Mesendoderm (in vitro differentiated cells): Measurements from ENCODE around the gene OR6C4.
"Not testable (repeated sequence)": the region's sequence is repeated elsewhere in the genome, so short reads cannot be mapped to it uniquely, and the experiment has no call there.

Experiments used
- DNase-seq: peaks from one replicate; pipeline ENCODE4 v3.0.0; 2013
- H2AK5ac ChIP-seq: 2 replicates; pipeline ENCODE4 v1.6.1; 2013; ENCODE audit warnings: low read length, inconsistent platforms
- H2BK120ac ChIP-seq: 2 replicates; pipeline ENCODE4 v1.6.1; 2013; ENCODE audit warnings: low read depth, mild to moderate bottlenecking, low read length, moderate library complexity, mixed read lengths
- H2BK15ac ChIP-seq: replicated peaks from 2 replicates; pipeline ENCODE4 v1.6.1; 2013; ENCODE audit warnings: low read depth, mild to moderate bottlenecking, moderate library complexity
- H2BK5ac ChIP-seq: 2 replicates; pipeline ENCODE4 v1.6.1; 2013; ENCODE audit warnings: low read length, inconsistent platforms
- H3K18ac ChIP-seq: 2 replicates; pipeline ENCODE4 v1.6.1; 2013; ENCODE audit warnings: mild to moderate bottlenecking, low read length, mixed read lengths
- H3K23ac ChIP-seq: one replicate; pipeline ENCODE4 v1.6.1; 2013; ENCODE audit warnings: low read length
- H3K27ac ChIP-seq: 2 replicates; pipeline ENCODE4 v1.5.1; 2013; ENCODE audit warnings: low read depth, mild to moderate bottlenecking, inconsistent platforms, low read length, moderate library complexity
- H3K27me3 ChIP-seq: 2 replicates; pipeline ENCODE4 v1.6.1; 2013; ENCODE audit warnings: low read length, control low read depth, mild to moderate bottlenecking, inconsistent platforms; ENCODE audit not compliant: insufficient read depth, poor library complexity
- H3K36me3 ChIP-seq: 2 replicates; pipeline ENCODE4 v1.6.1; 2013; ENCODE audit warnings: low read length, inconsistent platforms; ENCODE audit not compliant: control insufficient read depth, insufficient read depth
- H3K4ac ChIP-seq: one replicate; pipeline ENCODE4 v1.6.1; 2013; ENCODE audit warnings: low read depth, mild to moderate bottlenecking, low read length, moderate library complexity
- H3K4me1 ChIP-seq: 2 replicates; pipeline ENCODE4 v1.6.1; 2013; ENCODE audit warnings: low read depth, low read length, inconsistent platforms; ENCODE audit not compliant: control insufficient read depth
- H3K4me2 ChIP-seq: 2 replicates; pipeline ENCODE4 v1.6.1; 2013; ENCODE audit warnings: low read length
- H3K4me3 ChIP-seq: 2 replicates; pipeline ENCODE4 v1.5.1; 2013; ENCODE audit warnings: mild to moderate bottlenecking, low read length
- H3K56ac ChIP-seq: one replicate; pipeline ENCODE4 v1.6.1; 2013; ENCODE audit warnings: low read length
- H3K79me1 ChIP-seq: 2 replicates; pipeline ENCODE4 v1.6.1; 2013; ENCODE audit warnings: low read length, inconsistent platforms
- H3K79me2 ChIP-seq: 2 replicates; pipeline ENCODE4 v1.6.1; 2013; ENCODE audit warnings: mild to moderate bottlenecking, low read length; ENCODE audit not compliant: control insufficient read depth, insufficient read depth
- H3K9ac ChIP-seq: 2 replicates; pipeline ENCODE4 v1.6.1; 2013; ENCODE audit warnings: low read length, inconsistent platforms
- H4K5ac ChIP-seq: one replicate; pipeline ENCODE4 v1.6.1; 2013; ENCODE audit warnings: low read length
- H4K8ac ChIP-seq: one replicate; pipeline ENCODE4 v1.6.1; 2013; ENCODE audit warnings: low read depth, mild to moderate bottlenecking, control low read depth, low read length, moderate library complexity
- WGBS: extraction: QIAGEN DNeasy Blood & Tissue Kit; methylation state at CpG from one replicate; pipeline ENCODE4 v1.1.7; 2013; ENCODE audit warnings: low lambda C conversion rate, missing lambda C conversion rate; ENCODE audit not compliant: insufficient coverage; ENCODE audit errors: extremely low coverage; 5-methylcytosine and 5-hydroxymethylcytosine counted together

OR6C4 gene

DNA sequence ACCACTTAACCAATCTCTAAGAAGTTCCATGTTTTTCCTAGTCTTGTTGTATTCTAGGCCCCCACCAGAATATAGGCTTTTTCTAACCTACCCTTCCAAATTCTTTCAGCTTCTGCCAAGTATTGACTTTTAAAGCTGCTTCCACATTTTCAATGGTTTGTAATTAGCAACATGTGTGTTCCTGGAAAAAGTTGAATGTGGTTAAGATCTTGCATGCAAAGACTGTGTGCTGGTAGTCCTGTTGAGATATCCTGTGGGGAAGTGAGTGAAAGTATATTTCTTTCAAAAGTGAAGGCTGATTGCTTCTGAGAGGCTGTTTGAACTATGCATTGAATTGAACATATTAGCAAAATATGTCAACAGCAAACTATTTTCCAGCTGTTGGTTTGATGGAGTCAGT is 646 bp upstream of the OR6C4 start:
- H3K56ac ChIP-seq = no peak overlapping the region
- no peak for DNase-seq

GRCh38 chr12:55554296-55554695 is 4.9 kb downstream of the OR6C4 start:
- DNase-seq = no peak
- no peaks in the 10 kb centered on the region for H3K27me3 ChIP-seq
- no peaks in the 10 kb centered on the region for H3K36me3 ChIP-seq
- no peak overlapping the region for H2BK120ac ChIP-seq
- no peak overlapping the region for H3K18ac ChIP-seq
- H3K9ac ChIP-seq = no peak overlapping the region
- no peak overlapping the region for H2BK15ac ChIP-seq
- H3K23ac ChIP-seq = no peak overlapping the region
- H2AK5ac ChIP-seq = no peak overlapping the region
- H3K27ac ChIP-seq = no peak overlapping the region
- H4K8ac ChIP-seq = no peak overlapping the region
- H3K79me1 ChIP-seq = no peaks in the 10 kb centered on the region
- H3K4me3 ChIP-seq = no peak overlapping the region
- H3K4me1 ChIP-seq = no peaks in the 10 kb centered on the region
- no peak overlapping the region for H3K56ac ChIP-seq
- H3K79me2 ChIP-seq = no peaks in the 10 kb centered on the region
- no peak overlapping the region for H4K5ac ChIP-seq
- no peak overlapping the region for H3K4ac ChIP-seq
- H2BK5ac ChIP-seq = no peak overlapping the region
- H3K4me2 ChIP-seq = no peak overlapping the region

More for the DNA sequence above, 646 bp upstream of the OR6C4 start:
- Histone ChIP-seq H3K27ac (no peak overlapping the region), H4K8ac (no peak overlapping the region), H4K5ac (no peak overlapping the region), H3K4me2 (no peak overlapping the region), H2BK120ac (no peak overlapping the region), H3K36me3 (no peaks in the 10 kb centered on the region), H2AK5ac (no peak overlapping the region), H3K27me3 (no peaks in the 10 kb centered on the region), H2BK5ac (no peak overlapping the region), H3K79me2 (no peaks in the 10 kb centered on the region), H2BK15ac (no peak overlapping the region), H3K4me1 (no peaks in the 10 kb centered on the region), H3K9ac (no peak overlapping the region), H3K23ac (no peak overlapping the region), H3K4ac (no peak overlapping the region), H3K4me3 (no peak overlapping the region), H3K79me1 (no peaks in the 10 kb centered on the region), H3K18ac (no peak overlapping the region)

DNA sequence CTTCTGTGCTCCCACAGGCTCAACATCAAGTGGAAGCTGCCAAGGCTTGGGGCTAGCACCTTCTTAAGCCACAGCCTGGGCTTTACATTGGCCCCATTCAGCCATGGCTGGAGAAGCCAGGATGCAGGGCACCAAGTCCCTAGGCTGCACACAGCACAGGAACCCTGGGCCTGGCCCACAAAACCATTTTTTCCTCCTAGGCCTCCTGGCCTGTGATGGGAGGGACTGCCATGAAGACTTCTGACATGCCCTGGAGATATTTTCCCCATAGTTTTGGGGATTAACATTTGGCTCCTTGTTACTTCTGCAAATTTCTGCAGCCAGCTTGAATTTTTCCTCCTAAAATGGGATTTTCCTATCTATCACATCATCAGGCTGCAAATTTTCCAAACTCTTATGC is 20.7 kb downstream of the OR6C4 start:
- not testable (repeated sequence) for H3K79me1 ChIP-seq, H3K9ac ChIP-seq, DNase-seq, H2BK15ac ChIP-seq, H3K27me3 ChIP-seq, H2BK5ac ChIP-seq, H3K23ac ChIP-seq, H2BK120ac ChIP-seq, H4K5ac ChIP-seq, H3K27ac ChIP-seq, H3K18ac ChIP-seq, H3K4me1 ChIP-seq, H4K8ac ChIP-seq, H3K56ac ChIP-seq, H3K36me3 ChIP-seq, H3K79me2 ChIP-seq, H3K4me2 ChIP-seq, H3K4ac ChIP-seq, H2AK5ac ChIP-seq, H3K4me3 ChIP-seq

- not testable (repeated sequence) for H2BK15ac ChIP-seq, H4K5ac ChIP-seq, H3K18ac ChIP-seq, H3K4me3 ChIP-seq, H4K8ac ChIP-seq, H3K27ac ChIP-seq, H3K36me3 ChIP-seq, H2AK5ac ChIP-seq, H2BK5ac ChIP-seq, H3K79me1 ChIP-seq, H3K56ac ChIP-seq, H2BK120ac ChIP-seq, H3K79me2 ChIP-seq, H3K4me1 ChIP-seq, H3K9ac ChIP-seq, H3K27me3 ChIP-seq, H3K4me2 ChIP-seq, H3K23ac ChIP-seq, H3K4ac ChIP-seq, DNase-seq
- WGBS = no CpG with 5 or more reads among the region's 1 CpG
These were observed 21.3 kb downstream of the OR6C4 start for GRCh38 chr12:55570689-55571088.

- no peak within 1 kb of the TSS for H3K18ac ChIP-seq
- H3K79me1 ChIP-seq = no peaks in the 10 kb centered on the region
- no peak within 1 kb of the TSS for H3K56ac ChIP-seq
- H4K8ac ChIP-seq = no peak within 1 kb of the TSS
- WGBS = no CpG with 5 or more reads among the region's 1 CpG
- no peak within 1 kb of the TSS for H2AK5ac ChIP-seq
- H3K79me2 ChIP-seq = no peaks in the 10 kb centered on the region
- H3K23ac ChIP-seq = no peak within 1 kb of the TSS
- no peak for DNase-seq
- H3K27ac ChIP-seq = no peak within 1 kb of the TSS
- H2BK5ac ChIP-seq = no peak within 1 kb of the TSS
- H3K36me3 ChIP-seq = no peaks in the 10 kb centered on the region
- no peak within 1 kb of the TSS for H3K9ac ChIP-seq
- no peak within 1 kb of the TSS for H3K4me3 ChIP-seq
- H2BK120ac ChIP-seq = no peak within 1 kb of the TSS
- no peak within 1 kb of the TSS for H3K4me2 ChIP-seq
- no peak within 1 kb of the TSS for H4K5ac ChIP-seq
- no peak within 1 kb of the TSS for H2BK15ac ChIP-seq
- no peaks in the 10 kb centered on the region for H3K27me3 ChIP-seq
- no peak within 1 kb of the TSS for H3K4ac ChIP-seq
- no peaks in the 10 kb centered on the region for H3K4me1 ChIP-seq
These were observed 22.8 kb downstream of the OR6C4 start, which contains the start of gene OR2AP1 for GRCh38 chr12:55572168-55572567. Gene OR2AP1, plus strand, starts transcription at chr12:55572468. Its CDS starts 1,947 bp downstream, at chr12:55574415.

DNA sequence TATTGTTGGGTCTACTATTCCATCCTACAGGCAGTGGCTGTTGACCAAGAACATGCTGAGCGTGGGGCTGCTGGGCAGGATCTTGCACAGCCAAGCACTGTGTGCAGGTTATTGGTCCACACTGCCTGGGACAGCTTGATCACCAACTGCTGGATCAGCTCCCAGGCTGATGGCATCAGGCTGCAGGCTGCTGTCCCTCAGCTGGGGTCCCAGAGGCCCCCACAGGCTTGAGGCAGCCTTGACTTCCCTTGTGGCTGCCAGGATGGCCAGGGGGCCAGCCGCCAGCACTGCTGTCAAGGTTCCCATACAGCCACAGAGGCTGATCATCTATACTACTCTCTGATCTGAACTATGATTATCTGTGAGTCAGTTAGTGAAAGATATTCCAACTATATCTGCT is 32.7 kb downstream of the OR6C4 start:
- no peak overlapping the region for H3K9ac ChIP-seq
- no peak overlapping the region for H3K23ac ChIP-seq
- no peaks in the 10 kb centered on the region for H3K79me1 ChIP-seq
- H3K56ac ChIP-seq = no peak overlapping the region
- H4K5ac ChIP-seq = no peak overlapping the region
- H2AK5ac ChIP-seq = no peak overlapping the region
- no peak overlapping the region for H2BK5ac ChIP-seq
- H2BK15ac ChIP-seq = no peak overlapping the region
- no peak overlapping the region for H3K4ac ChIP-seq
- no CpG with 5 or more reads among the region's 2 CpGs for WGBS
- H2BK120ac ChIP-seq = no peak overlapping the region
- H3K27ac ChIP-seq = no peak overlapping the region
- no peak overlapping the region for H3K4me3 ChIP-seq
- no peak overlapping the region for H3K4me2 ChIP-seq
- H3K36me3 ChIP-seq = no peaks in the 10 kb centered on the region
- no peak overlapping the region for H3K18ac ChIP-seq
- H3K79me2 ChIP-seq = no peaks in the 10 kb centered on the region
- no peaks in the 10 kb centered on the region for H3K27me3 ChIP-seq
- H4K8ac ChIP-seq = no peak overlapping the region
- no peaks in the 10 kb centered on the region for H3K4me1 ChIP-seq
- DNase-seq = no peak
